WTC11 (cell line): Measurements from ENCODE around the gene MED9. TPM values are rescaled to one million over a fixed set of nuclear protein-coding genes. Genes with fewer than 3 reads are reported as not detected.

Experiments
- ATAC-seq: fragments of 200-7000 bp; cut with Tn5 transposase; 2 replicates; pipeline ENCODE4 v1.10.0; 2021; ENCODE audit warnings: mild to moderate bottlenecking, moderate library complexity
- CTCF ChIA-PET: fragments of 300-600 bp; sonication (Branson Sonifier 250); formaldehyde crosslinking; loops from one replicate; lab custom pipeline; 2021; ENCODE audit warnings: antibody characterized with exemption; lab: Charles Lee
- POLR2A ChIA-PET: fragments of 350-600 bp; sonication (Branson Sonifier 250); formaldehyde crosslinking; loops from one replicate; lab custom pipeline; 2021; ENCODE audit warnings: antibody characterized with exemption; lab: Charles Lee
- DNase-seq: peaks from one replicate; pipeline ENCODE4 v3.0.0; 2021; ENCODE audit warnings: low spot score
- H3K27ac Mint-ChIP-seq: 2 replicates; pipeline ENCODE4 v1.8.0; 2021; ENCODE audit warnings: mixed read lengths
- H3K27me3 Mint-ChIP-seq: 2 replicates; pipeline ENCODE4 v1.8.0; 2021; ENCODE audit warnings: low read depth, mild to moderate bottlenecking, moderate library complexity, mixed read lengths
- H3K36me3 Mint-ChIP-seq: 2 replicates; pipeline ENCODE4 v1.8.0; 2021; ENCODE audit warnings: mixed read lengths
- H3K4me1 Mint-ChIP-seq: 2 replicates; pipeline ENCODE4 v1.8.0; 2022; ENCODE audit warnings: mixed read lengths
- H3K4me3 Mint-ChIP-seq: 2 replicates; pipeline ENCODE4 v1.8.0; 2021; ENCODE audit warnings: mild to moderate bottlenecking, moderate library complexity, mixed read lengths
- H3K9me3 Mint-ChIP-seq: 2 replicates; pipeline ENCODE4 v1.8.0; 2021; ENCODE audit warnings: mixed read lengths
- FOXK1 ChIP-seq: sonication (generic); formaldehyde crosslinking; IDR thresholded peaks from 2 replicates; pipeline ENCODE4 v1.8.0; 2022; ENCODE audit warnings: mild to moderate bottlenecking, moderate library complexity, missing genetic modification reagents
- NFATC4 ChIP-seq: fragments of 250-450 bp; sonication (Bioruptor Pico); IDR thresholded peaks from 2 replicates; pipeline ENCODE4 v1.9.0; 2021; ENCODE audit warnings: mild to moderate bottlenecking
- OVOL2 ChIP-seq: fragments of 250-450 bp; sonication (Bioruptor Pico); IDR thresholded peaks from 2 replicates; pipeline ENCODE4 v1.9.0; 2021; ENCODE audit warnings: mild to moderate bottlenecking, borderline replicate concordance
- PRRX2 ChIP-seq: fragments of 250-450 bp; sonication (Bioruptor Pico); IDR thresholded peaks from 2 replicates; pipeline ENCODE4 v1.8.0; 2021; ENCODE audit warnings: mild to moderate bottlenecking
- RELA ChIP-seq: sonication (generic); formaldehyde crosslinking; IDR thresholded peaks from 2 replicates; pipeline ENCODE4 v1.8.1; 2022; ENCODE audit warnings: missing genetic modification reagents, mild to moderate bottlenecking, borderline replicate concordance
- RORB ChIP-seq: fragments of 250-450 bp; sonication (Bioruptor Pico); IDR thresholded peaks from 2 replicates; pipeline ENCODE4 v1.9.0; 2021; ENCODE audit warnings: mild to moderate bottlenecking
- TEAD4 ChIP-seq: sonication (generic); formaldehyde crosslinking; IDR thresholded peaks from 2 replicates; pipeline ENCODE4 v1.8.0; 2022; ENCODE audit warnings: mild to moderate bottlenecking, missing genetic modification reagents
- ZNF138 ChIP-seq: sonication (generic); formaldehyde crosslinking; conservative IDR thresholded peaks from 2 replicates; pipeline ENCODE4 v1.8.1; 2022; ENCODE audit warnings: mild to moderate bottlenecking, moderate library complexity, missing genetic modification reagents
- ZNF219 ChIP-seq: sonication (generic); formaldehyde crosslinking; IDR thresholded peaks from 2 replicates; pipeline ENCODE4 v1.8.0; 2023; ENCODE audit warnings: missing genetic modification reagents, mild to moderate bottlenecking, borderline replicate concordance
- total RNA-seq: library from RNA; stranded (reverse); gene quantifications from 3 replicates; pipeline ENCODE4 v1.2.3, GENCODE V29; 2021
- TF ChIP-seq, protein P1 (sequence below): sonication (generic); formaldehyde crosslinking; IDR thresholded peaks from 2 replicates; pipeline ENCODE4 v1.8.0; 2022; ENCODE audit warnings: mild to moderate bottlenecking, missing genetic modification reagents
- TF ChIP-seq, protein P2 (sequence below): fragments of 250-450 bp; sonication (Bioruptor Pico); IDR thresholded peaks from 2 replicates; pipeline ENCODE4 v1.9.0; 2021; ENCODE audit warnings: moderate library complexity, mild to moderate bottlenecking, inconsistent platforms, borderline replicate concordance
- TF ChIP-seq, protein P3 (sequence below): fragments of 250-450 bp; sonication (Bioruptor Pico); IDR thresholded peaks from 2 replicates; pipeline ENCODE4 v2.1.2; 2022; ENCODE audit warnings: mild to moderate bottlenecking, moderate library complexity
- TF ChIP-seq, protein P4 (sequence below): sonication (generic); formaldehyde crosslinking; conservative IDR thresholded peaks from 2 replicates; pipeline ENCODE4 v1.8.1; 2023; ENCODE audit warnings: mild to moderate bottlenecking, low read depth, missing genetic modification reagents, moderate library complexity
- TF ChIP-seq, protein P5 (sequence below): sonication (generic); formaldehyde crosslinking; IDR thresholded peaks from 2 replicates; pipeline ENCODE4 v1.8.1; 2023; ENCODE audit warnings: mild to moderate bottlenecking, missing genetic modification reagents
- TF ChIP-seq, protein P6 (sequence below): sonication (generic); formaldehyde crosslinking; IDR thresholded peaks from 2 replicates; pipeline ENCODE4 v1.8.1; 2022; ENCODE audit warnings: missing genetic modification reagents, borderline replicate concordance
- TF ChIP-seq, protein P7 (sequence below): fragments of 250-450 bp; sonication (Bioruptor Pico); IDR thresholded peaks from 2 replicates; pipeline ENCODE4 v1.8.0; 2021; ENCODE audit warnings: mild to moderate bottlenecking
- TF ChIP-seq, protein P8 (sequence below): sonication (generic); formaldehyde crosslinking; IDR thresholded peaks from 2 replicates; pipeline ENCODE4 v1.8.1; 2023; ENCODE audit warnings: mild to moderate bottlenecking, missing genetic modification reagents, moderate library complexity
- TF ChIP-seq, protein P9 (sequence below): fragments of 250-450 bp; sonication (Bioruptor Pico); conservative IDR thresholded peaks from 2 replicates; pipeline ENCODE4 v1.9.0; 2021; ENCODE audit warnings: mild to moderate bottlenecking

Gene MED9
- total RNA-seq, 1 experiment from 2014 or later: 21.1 TPM

DNA sequence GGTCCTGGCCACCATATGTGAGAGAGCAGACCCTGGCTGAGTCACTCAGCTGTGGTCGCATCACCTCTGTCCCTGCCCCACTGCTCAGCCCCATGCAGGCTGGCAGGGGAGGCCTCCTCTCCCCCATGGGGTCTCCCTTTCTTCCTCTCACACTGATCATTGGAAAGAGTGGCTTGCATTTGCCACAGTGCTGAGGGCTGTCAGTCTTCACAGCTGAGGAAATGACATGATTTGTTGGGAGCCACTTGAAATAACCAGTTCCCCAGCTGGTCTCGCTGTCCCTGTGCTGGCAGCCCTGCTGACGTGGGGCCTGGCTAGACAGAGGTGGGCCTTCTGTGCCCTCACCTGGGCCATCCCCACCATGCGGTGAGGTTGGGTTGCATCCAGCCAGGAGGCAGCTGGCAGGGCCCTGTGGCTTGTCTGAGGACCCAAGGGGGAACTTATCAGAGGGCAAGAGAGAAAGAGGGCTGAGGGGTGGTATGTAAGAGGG lies 30.1 kb upstream of the MED9 start:
- Mint-ChIP-seq H3K36me3 (peaks cover 4% of the 10 kb centered on the region; the same call in 1 of the 2 replicates), H3K4me1 (peaks cover 14% of the 10 kb centered on the region), H3K4me3 (no peak overlapping the region), H3K9me3 (peaks cover 18% of the 10 kb centered on the region), H3K27me3 (peaks cover 17% of the 10 kb centered on the region), H3K27ac (no peak overlapping the region)
- TF ChIP-seq, protein P1, sequence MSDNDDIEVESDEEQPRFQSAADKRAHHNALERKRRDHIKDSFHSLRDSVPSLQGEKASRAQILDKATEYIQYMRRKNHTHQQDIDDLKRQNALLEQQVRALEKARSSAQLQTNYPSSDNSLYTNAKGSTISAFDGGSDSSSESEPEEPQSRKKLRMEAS (CRISPR knock-in tag): no peak
- TF ChIP-seq PRRX2 (CRISPR knock-in tag): no peak
- TF ChIP-seq, protein P2, sequence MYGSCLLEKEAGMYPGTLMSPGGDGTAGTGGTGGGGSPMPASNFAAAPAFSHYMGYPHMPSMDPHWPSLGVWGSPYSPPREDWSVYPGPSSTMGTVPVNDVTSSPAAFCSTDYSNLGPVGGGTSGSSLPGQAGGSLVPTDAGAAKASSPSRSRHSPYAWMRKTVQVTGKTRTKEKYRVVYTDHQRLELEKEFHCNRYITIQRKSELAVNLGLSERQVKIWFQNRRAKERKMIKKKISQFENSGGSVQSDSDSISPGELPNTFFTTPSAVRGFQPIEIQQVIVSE: no peak
- TF ChIP-seq RORB (CRISPR knock-in tag): no peak
- no peak for TF ChIP-seq TEAD4
- TF ChIP-seq, protein P3, sequence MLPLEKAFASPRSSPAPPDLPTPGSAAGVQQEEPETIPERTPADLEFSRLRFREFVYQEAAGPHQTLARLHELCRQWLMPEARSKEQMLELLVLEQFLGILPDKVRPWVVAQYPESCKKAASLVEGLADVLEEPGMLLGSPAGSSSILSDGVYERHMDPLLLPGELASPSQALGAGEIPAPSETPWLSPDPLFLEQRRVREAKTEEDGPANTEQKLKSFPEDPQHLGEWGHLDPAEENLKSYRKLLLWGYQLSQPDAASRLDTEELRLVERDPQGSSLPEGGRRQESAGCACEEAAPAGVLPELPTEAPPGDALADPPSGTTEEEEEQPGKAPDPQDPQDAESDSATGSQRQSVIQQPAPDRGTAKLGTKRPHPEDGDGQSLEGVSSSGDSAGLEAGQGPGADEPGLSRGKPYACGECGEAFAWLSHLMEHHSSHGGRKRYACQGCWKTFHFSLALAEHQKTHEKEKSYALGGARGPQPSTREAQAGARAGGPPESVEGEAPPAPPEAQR (CRISPR knock-in tag): no peak
- TF ChIP-seq ZNF138 (CRISPR knock-in tag): no peak
- TF ChIP-seq, protein P4, sequence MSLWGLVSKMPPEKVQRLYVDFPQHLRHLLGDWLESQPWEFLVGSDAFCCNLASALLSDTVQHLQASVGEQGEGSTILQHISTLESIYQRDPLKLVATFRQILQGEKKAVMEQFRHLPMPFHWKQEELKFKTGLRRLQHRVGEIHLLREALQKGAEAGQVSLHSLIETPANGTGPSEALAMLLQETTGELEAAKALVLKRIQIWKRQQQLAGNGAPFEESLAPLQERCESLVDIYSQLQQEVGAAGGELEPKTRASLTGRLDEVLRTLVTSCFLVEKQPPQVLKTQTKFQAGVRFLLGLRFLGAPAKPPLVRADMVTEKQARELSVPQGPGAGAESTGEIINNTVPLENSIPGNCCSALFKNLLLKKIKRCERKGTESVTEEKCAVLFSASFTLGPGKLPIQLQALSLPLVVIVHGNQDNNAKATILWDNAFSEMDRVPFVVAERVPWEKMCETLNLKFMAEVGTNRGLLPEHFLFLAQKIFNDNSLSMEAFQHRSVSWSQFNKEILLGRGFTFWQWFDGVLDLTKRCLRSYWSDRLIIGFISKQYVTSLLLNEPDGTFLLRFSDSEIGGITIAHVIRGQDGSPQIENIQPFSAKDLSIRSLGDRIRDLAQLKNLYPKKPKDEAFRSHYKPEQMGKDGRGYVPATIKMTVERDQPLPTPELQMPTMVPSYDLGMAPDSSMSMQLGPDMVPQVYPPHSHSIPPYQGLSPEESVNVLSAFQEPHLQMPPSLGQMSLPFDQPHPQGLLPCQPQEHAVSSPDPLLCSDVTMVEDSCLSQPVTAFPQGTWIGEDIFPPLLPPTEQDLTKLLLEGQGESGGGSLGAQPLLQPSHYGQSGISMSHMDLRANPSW (CRISPR knock-in tag): no peak
- no peak for TF ChIP-seq OVOL2 (CRISPR knock-in tag)
- TF ChIP-seq, protein P5, sequence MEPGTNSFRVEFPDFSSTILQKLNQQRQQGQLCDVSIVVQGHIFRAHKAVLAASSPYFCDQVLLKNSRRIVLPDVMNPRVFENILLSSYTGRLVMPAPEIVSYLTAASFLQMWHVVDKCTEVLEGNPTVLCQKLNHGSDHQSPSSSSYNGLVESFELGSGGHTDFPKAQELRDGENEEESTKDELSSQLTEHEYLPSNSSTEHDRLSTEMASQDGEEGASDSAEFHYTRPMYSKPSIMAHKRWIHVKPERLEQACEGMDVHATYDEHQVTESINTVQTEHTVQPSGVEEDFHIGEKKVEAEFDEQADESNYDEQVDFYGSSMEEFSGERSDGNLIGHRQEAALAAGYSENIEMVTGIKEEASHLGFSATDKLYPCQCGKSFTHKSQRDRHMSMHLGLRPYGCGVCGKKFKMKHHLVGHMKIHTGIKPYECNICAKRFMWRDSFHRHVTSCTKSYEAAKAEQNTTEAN (CRISPR knock-in tag): no peak
- TF ChIP-seq, protein P6, sequence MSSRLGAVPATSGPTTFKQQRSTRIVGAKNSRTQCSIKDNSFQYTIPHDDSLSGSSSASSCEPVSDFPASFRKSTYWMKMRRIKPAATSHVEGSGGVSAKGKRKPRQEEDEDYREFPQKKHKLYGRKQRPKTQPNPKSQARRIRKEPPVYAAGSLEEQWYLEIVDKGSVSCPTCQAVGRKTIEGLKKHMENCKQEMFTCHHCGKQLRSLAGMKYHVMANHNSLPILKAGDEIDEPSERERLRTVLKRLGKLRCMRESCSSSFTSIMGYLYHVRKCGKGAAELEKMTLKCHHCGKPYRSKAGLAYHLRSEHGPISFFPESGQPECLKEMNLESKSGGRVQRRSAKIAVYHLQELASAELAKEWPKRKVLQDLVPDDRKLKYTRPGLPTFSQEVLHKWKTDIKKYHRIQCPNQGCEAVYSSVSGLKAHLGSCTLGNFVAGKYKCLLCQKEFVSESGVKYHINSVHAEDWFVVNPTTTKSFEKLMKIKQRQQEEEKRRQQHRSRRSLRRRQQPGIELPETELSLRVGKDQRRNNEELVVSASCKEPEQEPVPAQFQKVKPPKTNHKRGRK (CRISPR knock-in tag): no peak
- TF ChIP-seq, protein P7, sequence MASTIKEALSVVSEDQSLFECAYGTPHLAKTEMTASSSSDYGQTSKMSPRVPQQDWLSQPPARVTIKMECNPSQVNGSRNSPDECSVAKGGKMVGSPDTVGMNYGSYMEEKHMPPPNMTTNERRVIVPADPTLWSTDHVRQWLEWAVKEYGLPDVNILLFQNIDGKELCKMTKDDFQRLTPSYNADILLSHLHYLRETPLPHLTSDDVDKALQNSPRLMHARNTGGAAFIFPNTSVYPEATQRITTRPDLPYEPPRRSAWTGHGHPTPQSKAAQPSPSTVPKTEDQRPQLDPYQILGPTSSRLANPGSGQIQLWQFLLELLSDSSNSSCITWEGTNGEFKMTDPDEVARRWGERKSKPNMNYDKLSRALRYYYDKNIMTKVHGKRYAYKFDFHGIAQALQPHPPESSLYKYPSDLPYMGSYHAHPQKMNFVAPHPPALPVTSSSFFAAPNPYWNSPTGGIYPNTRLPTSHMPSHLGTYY: no peak
- TF ChIP-seq, protein P8, sequence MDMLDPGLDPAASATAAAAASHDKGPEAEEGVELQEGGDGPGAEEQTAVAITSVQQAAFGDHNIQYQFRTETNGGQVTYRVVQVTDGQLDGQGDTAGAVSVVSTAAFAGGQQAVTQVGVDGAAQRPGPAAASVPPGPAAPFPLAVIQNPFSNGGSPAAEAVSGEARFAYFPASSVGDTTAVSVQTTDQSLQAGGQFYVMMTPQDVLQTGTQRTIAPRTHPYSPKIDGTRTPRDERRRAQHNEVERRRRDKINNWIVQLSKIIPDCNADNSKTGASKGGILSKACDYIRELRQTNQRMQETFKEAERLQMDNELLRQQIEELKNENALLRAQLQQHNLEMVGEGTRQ: no peak
- TF ChIP-seq ZNF219 (CRISPR knock-in tag): no peak
- no peak for TF ChIP-seq FOXK1 (CRISPR knock-in tag)
- no peak for TF ChIP-seq NFATC4
- TF ChIP-seq RELA (CRISPR knock-in tag): no peak
- TF ChIP-seq, protein P9, sequence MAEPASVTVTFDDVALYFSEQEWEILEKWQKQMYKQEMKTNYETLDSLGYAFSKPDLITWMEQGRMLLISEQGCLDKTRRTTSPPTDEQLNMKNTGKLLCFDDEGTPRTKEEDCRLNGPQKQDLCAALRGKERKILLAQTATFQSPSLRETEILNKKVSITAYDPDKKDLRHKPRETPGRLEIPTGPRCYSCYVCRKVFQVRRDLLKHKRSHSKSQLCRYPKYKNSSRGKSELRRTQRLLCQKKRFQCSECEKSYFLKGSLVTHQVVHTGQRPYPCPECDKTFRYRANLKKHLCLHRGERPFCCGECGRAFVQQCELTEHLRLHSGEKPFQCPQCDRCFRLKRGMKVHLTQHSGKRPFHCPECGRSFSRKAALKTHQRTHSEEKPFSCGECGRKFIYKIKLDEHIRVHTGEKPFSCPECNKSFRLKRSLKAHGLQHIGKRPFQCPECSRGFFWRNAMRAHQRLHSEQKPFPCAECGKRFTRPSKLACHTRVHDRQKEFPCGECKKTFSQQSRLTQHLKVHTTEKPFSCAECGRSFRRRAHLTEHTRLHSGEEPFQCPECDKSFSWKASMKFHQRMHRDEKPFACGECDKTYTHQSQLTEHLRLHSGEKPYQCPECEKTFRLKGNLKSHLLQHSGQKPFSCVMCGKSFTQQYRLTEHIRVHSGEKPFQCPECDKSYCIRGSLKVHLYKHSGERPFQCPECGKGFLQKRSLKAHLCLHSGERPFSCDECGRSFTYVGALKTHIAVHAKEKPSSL (CRISPR knock-in tag): no peak
- CTCF ChIA-PET: interaction anchor here (1.1 to 1.9 kb wide), 4 partner anchors 12 to 59 kb away, joined by 3 to 12 read pairs (median 6); partner anchors contain the start of gene RASD1
- POLR2A ChIA-PET: no interaction called here
- DNase-seq (no peak), ATAC-seq (no peak)
